Fibroblast of mammary gland (primary cell): ENCODE results near the gene PLEKHG1.

Source experiments
- DNase-seq: peaks from one replicate; pipeline ENCODE4 v3.0.0-alpha.2; 2010; ENCODE audit warnings: low read depth
- H3K4me3 ChIP-seq: 2 replicates; pipeline ENCODE4 v1.5.1; 2011; ENCODE audit warnings: low read depth, mild to moderate bottlenecking, low read length, moderate library complexity; ENCODE audit not compliant: control insufficient read depth
- CTCF ChIP-seq: conservative IDR thresholded peaks from 2 replicates; pipeline ENCODE4 v1.5.1; 2011; ENCODE audit warnings: low read depth, low read length, inconsistent platforms; ENCODE audit not compliant: control insufficient read depth, insufficient read depth

PLEKHG1 gene

DNA sequence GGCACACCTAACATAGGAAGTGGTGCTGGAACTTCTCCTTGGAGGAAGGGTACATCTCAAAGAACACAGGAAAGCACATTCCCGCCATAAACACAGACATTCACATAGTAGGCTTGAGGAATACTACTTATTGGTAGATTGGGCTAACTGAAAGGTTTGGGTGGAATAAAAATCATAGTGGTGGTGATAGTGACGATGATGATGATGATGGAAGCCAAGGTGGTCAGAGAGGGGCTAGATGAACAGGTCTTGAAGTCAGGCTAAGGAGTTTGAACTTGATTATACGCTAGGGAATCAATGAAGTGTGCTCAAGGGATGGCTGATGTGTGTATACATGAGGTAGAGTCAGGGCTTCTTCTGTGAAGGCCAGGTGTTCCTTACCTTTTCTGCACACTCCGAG is 12.0 kb upstream of the PLEKHG1 start:
- no peak for TF ChIP-seq CTCF
- no peak overlapping the region for H3K4me3 ChIP-seq
- DNase-seq = no peak

DNA sequence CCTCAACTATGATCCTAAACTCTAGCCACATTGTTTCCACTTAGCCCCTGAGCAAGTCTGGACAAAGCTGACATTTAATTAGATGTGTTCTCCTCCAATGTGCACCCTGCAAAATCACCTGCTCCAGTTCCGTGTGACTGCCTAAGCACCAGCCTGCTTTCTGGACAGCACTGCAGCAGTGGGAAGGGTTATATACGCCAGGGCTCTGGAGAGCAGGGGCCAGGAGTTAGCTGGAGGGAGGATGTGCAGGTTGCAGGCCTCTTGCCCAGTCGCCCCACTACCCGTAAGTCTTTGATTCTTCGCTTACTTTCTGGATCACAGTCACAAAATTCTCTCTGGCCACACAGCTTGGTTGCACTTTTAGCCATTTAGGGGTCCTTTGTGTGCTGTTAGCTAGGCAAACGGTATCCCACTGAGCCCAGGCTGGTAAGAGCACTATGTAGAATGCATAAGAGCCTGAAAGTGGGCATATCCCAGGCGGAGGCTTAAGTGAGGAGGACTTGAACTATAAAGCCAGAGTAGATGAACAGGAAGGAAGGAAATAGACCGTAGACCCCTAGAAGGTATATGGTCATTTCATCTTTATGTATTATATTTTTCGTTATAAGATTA is 10.7 kb upstream of the PLEKHG1 start:
- DNase-seq = no peak
- no peak for TF ChIP-seq CTCF

GRCh38 chr6:150589852-150590251 is 9.8 kb upstream of the PLEKHG1 start:
- TF ChIP-seq CTCF = no peak
- no peak for DNase-seq
- H3K4me3 ChIP-seq = no peak overlapping the region

More for the DNA sequence above, 10.7 kb upstream of the PLEKHG1 start:
- no peak overlapping the region for H3K4me3 ChIP-seq

GRCh38 chr6:150590446-150590845 is 9.2 kb upstream of the PLEKHG1 start:
- no peak for TF ChIP-seq CTCF
- DNase-seq = no peak

GRCh38 chr6:150592377-150592995 is 7.2 kb upstream of the PLEKHG1 start:
- DNase-seq = no peak
- no peak overlapping the region for H3K4me3 ChIP-seq
- no peak for TF ChIP-seq CTCF

More at GRCh38 chr6:150590446-150590845, 9.2 kb upstream of the PLEKHG1 start:
- H3K4me3 ChIP-seq = no peak overlapping the region

DNA sequence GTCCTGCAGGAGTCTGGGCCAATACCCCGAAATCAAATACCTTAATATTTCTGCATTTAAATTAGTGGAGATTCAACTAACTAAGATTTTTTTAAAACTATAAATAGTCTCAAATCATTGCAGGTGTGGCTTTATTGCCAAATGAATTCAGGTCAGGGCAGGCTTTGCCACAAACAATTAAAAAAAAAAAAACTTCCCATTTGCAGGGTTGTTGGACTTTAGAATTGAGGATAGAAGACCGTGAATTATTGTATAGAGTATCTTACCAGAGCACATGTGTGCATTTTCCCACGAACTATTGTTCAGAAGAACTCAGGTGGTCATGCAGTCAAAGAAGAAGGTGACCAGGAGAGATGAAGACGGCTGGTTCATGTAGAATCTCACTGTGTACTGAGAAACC is 6.6 kb upstream of the PLEKHG1 start:
- no peak for DNase-seq
- no peak for TF ChIP-seq CTCF
- H3K4me3 ChIP-seq = no peak overlapping the region
